ENCODE measurements around the gene C2orf92. TPM values are rescaled to one million over a fixed set of nuclear protein-coding genes. Genes with fewer than 3 reads are reported as not detected.
A peak's percentile ranks its signal among the peaks of the same experiment; 100 is the strongest.

C2orf92 gene
- total and polyA plus RNA-seq, 4 donors: 9.2 to 23.2 (median 13.7) TPM

DNA sequence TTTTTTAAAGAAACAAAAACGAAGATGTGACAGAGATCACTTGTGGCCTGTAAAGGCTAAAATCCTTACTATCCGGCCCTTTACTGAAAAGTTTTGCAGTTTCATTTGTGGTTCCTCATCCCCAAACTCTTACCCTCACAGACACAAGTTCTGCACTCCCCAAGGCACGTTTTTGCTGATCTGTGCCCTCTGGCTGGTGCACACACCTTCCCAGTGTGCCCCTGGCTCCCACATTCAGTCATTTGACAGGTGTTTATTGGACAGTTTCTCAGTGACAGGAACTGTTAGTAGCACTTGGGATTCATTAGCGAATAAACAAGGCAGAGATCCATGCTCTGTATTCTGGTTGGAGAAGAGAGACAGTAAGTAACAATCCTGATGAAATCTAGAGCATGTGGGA, 66.7 kb downstream of the C2orf92 start:
- Histone ChIP-seq H3K4me1 (ENCODE audit: control insufficient read depth, insufficient read depth, low read length) (no peaks in the 10 kb centered on the region), H3K4me3 (ENCODE audit: low read depth, low read length) (no peak overlapping the region), H3K36me3 (ENCODE audit: control insufficient read depth, insufficient read depth, low read length) (no peaks in the 10 kb centered on the region), H3K9me3 (ENCODE audit: control insufficient read depth, insufficient read depth, low read length) (no peaks in the 10 kb centered on the region), H3K27ac (ENCODE audit: low read depth, low read length) (no peak overlapping the region), H3K27me3 (ENCODE audit: control insufficient read depth, insufficient read depth, low read length) (no peaks in the 10 kb centered on the region)
- no peak for DNase-seq (ENCODE audit: low read depth in 4 of 6, low spot score in 6 of 6)
- WGBS (ENCODE audit: insufficient coverage): 85% methylated on average over 3 of the region's 4 CpGs

DNA sequence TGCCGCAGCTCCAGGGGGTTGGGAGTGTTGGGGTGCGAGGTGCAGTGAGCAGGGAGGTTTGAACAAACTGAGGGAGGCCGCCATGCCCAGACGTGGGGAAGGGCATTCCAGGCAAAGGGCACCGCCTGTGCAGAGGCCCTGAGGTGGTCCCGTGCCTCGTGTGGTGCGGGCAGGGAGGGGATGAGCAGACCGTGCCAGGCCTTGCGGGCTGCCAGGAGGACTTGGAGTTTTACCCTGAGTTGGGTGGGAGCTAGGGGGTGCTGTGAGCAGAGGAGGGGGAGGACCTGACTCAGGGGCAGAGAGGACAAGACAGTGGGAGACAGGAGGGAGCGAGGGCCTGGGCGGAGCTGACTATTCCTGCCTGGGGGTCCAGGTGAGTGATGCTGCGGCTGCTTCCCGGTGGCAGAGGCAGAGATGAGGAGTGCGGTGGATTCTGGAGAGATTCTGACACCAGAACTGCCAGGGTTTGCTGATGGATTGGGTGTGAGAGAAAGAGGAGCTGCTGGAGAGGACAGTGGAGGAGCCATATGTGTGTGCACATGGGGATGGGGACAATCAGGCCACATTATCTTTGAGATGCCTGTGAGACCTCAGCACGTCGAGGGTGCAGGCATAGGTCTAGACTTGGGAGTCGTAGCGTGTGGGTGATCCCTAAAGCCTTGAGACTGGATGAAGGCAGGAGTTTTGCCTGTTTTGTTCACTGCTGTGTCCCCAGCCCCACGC, 67.3 kb downstream of the C2orf92 start:
- Histone ChIP-seq H3K36me3 (ENCODE audit: control insufficient read depth, insufficient read depth, low read length) (no peaks in the 10 kb centered on the region), H3K4me1 (ENCODE audit: control insufficient read depth, insufficient read depth, low read length) (no peaks in the 10 kb centered on the region), H3K9me3 (ENCODE audit: control insufficient read depth, insufficient read depth, low read length) (no peaks in the 10 kb centered on the region), H3K27ac (ENCODE audit: low read depth, low read length) (no peak overlapping the region), H3K27me3 (ENCODE audit: control insufficient read depth, insufficient read depth, low read length) (no peaks in the 10 kb centered on the region), H3K4me3 (ENCODE audit: low read depth, low read length) (no peak overlapping the region)
- no peak for DNase-seq (ENCODE audit: low read depth in 4 of 6, low spot score in 6 of 6)
- WGBS (ENCODE audit: insufficient coverage): 84% methylated on average over 19 of the region's 20 CpGs

DNA sequence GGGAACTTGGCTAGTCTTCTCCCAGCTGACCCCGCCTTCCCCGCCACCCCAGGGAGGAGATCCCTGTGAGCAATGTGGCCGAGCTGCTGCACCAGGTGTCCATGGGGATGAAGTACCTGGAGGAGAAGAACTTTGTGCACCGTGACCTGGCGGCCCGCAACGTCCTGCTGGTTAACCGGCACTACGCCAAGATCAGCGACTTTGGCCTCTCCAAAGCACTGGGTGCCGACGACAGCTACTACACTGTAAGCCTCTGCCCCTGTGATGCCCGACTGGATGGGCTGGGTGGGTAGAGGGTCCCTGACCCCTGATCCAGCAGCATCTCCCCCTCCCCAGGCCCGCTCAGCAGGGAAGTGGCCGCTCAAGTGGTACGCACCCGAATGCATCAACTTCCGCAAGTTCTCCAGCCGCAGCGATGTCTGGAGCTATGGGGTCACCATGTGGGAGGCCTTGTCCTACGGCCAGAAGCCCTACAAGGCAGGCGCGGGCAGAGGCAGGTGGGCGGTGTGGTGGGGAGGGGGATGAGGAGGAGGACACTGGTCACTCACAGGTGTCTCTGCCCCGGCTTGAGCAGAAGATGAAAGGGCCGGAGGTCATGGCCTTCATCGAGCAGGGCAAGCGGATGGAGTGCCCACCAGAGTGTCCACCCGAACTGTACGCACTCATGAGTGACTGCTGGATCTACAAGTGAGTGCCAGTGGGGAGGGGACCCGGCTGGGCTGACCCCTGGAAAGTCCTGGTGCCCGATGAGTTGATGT, 68.1 kb downstream of the C2orf92 start:
- Histone ChIP-seq H3K9me3 (ENCODE audit: control insufficient read depth, insufficient read depth, low read length) (no peaks in the 10 kb centered on the region), H3K27me3 (ENCODE audit: control insufficient read depth, insufficient read depth, low read length) (no peaks in the 10 kb centered on the region), H3K4me1 (ENCODE audit: control insufficient read depth, insufficient read depth, low read length) (no peaks in the 10 kb centered on the region), H3K27ac (ENCODE audit: low read depth, low read length) (no peak overlapping the region), H3K4me3 (ENCODE audit: low read depth, low read length) (no peak overlapping the region), H3K36me3 (ENCODE audit: control insufficient read depth, insufficient read depth, low read length) (no peaks in the 10 kb centered on the region)
- no peak for DNase-seq (ENCODE audit: low read depth in 4 of 6, low spot score in 6 of 6)
- 90% methylated on average over 27 of the region's 32 CpGs for WGBS (ENCODE audit: insufficient coverage)

DNA sequence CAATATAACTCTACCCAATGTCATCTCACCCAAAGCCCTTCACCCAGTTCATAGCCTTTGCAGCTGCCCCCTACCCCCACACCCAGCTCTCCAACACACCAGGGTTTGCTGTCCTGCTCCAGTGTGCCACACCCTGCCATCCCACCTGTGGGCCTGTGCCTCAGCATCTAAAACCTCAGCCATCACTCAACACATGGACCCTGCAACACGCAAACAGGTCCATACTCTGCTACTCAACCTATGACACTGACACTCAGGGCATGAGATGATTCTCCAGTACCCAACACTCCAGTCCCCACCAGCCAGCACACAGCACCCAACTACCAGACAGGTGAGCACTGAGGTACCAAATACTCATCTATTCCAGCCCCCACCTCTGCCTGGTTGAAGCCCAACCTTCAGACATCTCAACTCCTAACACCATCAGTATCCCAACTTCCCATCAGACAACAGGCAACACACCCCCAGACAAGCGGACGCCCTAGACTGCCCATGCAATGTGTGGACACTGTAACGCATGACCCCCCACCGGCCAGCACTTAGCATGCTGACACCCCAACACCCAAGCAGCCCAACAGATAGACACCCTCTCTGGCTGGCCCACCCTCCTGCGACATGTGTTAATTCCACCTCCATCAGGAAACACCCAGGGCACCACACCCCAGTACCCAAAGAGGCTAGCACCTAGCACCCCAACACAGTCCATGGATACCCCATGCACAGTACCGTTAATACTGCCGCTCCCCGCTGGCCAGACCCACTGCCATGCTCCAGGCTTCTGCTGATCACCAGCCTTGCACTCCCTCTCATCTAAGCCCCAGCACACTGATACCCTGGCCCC, 68.9 kb downstream of the C2orf92 start:
- Histone ChIP-seq H3K36me3 (ENCODE audit: control insufficient read depth, insufficient read depth, low read length) (no peaks in the 10 kb centered on the region), H3K27me3 (ENCODE audit: control insufficient read depth, insufficient read depth, low read length) (no peaks in the 10 kb centered on the region), H3K4me3 (ENCODE audit: low read depth, low read length) (no peak overlapping the region), H3K4me1 (ENCODE audit: control insufficient read depth, insufficient read depth, low read length) (no peaks in the 10 kb centered on the region), H3K27ac (ENCODE audit: low read depth, low read length) (no peak overlapping the region), H3K9me3 (ENCODE audit: control insufficient read depth, insufficient read depth, low read length) (no peaks in the 10 kb centered on the region)
- 95% methylated on average over 9 of the region's 9 CpGs for WGBS (ENCODE audit: insufficient coverage)
- no peak for DNase-seq (ENCODE audit: low read depth in 4 of 6, low spot score in 6 of 6)

DNA sequence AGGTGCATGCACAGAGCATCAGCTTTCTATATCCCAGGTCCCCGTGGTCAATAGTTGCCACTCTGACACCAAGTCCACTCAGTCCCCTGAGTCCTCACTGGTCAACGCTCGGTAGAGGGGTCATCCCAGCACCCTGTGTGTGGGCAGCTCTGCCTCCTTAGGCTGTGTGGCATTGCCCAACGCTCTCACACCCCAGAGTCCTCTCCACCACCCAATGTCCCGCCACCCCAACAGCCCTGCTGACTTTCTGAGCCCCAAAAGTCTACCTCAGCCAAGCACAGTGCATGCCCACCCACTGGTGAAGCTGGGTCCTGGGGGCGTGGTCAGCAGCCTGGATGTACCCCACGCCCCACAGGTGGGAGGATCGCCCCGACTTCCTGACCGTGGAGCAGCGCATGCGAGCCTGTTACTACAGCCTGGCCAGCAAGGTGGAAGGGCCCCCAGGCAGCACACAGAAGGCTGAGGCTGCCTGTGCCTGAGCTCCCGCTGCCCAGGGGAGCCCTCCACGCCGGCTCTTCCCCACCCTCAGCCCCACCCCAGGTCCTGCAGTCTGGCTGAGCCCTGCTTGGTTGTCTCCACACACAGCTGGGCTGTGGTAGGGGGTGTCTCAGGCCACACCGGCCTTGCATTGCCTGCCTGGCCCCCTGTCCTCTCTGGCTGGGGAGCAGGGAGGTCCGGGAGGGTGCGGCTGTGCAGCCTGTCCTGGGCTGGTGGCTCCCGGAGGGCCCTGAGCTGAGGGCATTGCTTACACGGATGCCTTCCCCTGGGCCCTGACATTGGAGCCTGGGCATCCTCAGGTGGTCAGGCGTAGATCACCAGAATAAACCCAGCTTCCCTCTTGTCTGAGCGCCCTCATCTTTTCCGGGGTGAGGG, 69.7 kb downstream of the C2orf92 start:
- Histone ChIP-seq H3K27me3 (ENCODE audit: control insufficient read depth, insufficient read depth, low read length) (no peaks in the 10 kb centered on the region), H3K4me3 (ENCODE audit: low read depth, low read length) (no peak overlapping the region), H3K4me1 (ENCODE audit: control insufficient read depth, insufficient read depth, low read length) (no peaks in the 10 kb centered on the region), H3K9me3 (ENCODE audit: control insufficient read depth, insufficient read depth, low read length) (no peaks in the 10 kb centered on the region), H3K27ac (ENCODE audit: low read depth, low read length) (no peak overlapping the region), H3K36me3 (ENCODE audit: control insufficient read depth, insufficient read depth, low read length) (peaks cover 4% of the 10 kb centered on the region)
- DNase-seq (ENCODE audit: low read depth in 4 of 6, low spot score in 6 of 6): no peak
- WGBS (ENCODE audit: insufficient coverage): 91% methylated on average over 21 of the region's 23 CpGs

DNA sequence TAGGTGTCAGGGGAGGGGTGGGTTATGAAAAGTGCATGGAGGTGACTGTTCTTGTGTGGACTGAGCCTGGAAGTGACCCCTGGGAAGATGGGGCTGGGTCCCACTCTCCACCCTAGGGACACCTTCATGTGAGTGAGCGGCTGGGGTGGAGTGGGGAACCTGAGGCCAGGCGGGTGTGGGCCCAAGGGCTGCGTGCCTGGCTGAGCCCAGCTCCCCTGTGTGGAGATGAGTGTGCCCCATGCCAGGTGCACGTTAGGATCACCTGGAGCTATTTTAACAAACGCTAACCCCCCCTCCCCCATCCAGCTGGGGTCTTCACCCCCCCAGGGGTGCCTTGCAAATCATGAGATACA, 70.4 kb downstream of the C2orf92 start:
- Histone ChIP-seq H3K4me3 (ENCODE audit: low read depth, low read length) (no peak overlapping the region), H3K27ac (ENCODE audit: low read depth, low read length) (no peak overlapping the region), H3K9me3 (ENCODE audit: control insufficient read depth, insufficient read depth, low read length) (no peaks in the 10 kb centered on the region), H3K36me3 (ENCODE audit: control insufficient read depth, insufficient read depth, low read length) (peaks cover 4% of the 10 kb centered on the region), H3K27me3 (ENCODE audit: control insufficient read depth, insufficient read depth, low read length) (no peaks in the 10 kb centered on the region), H3K4me1 (ENCODE audit: control insufficient read depth, insufficient read depth, low read length) (no peaks in the 10 kb centered on the region)
- no CpG with 5 or more reads among the region's 5 CpGs for WGBS (ENCODE audit: insufficient coverage)
- DNase-seq (ENCODE audit: low read depth in 4 of 6, low spot score in 6 of 6): no peak

DNA sequence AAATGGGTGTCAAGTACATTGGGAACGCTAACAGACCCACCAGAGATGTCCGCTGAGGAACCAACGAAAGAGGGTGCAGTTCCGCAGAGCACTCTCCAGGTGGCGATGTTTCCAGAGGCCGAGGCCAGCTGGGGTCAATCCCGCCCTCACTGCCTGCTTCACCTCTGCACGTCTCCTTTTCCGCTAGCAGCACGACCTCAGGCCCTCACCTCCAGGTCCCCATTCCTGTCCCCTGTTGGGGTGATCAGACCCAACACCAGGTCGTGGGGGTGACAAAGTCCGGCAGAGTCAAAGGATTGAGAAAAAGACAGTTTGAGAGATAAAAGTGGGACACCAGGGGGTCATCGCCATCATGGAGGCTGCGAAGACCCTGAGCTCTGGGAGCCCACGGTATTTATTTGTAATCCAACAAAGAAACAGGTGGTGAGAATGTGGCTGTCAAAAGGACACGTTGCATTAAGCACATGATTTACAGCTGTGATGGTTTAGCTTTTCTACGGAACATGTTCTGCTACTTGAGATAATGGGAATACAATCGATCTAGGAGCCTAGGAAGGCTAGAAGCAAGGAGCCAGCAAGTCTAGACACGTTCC, 71.2 kb downstream of the C2orf92 start:
- peak in 1 of 6 donors; percentile 48 for DNase-seq (ENCODE audit: low read depth in 4 of 6, low spot score in 6 of 6)
- no peaks in the 10 kb centered on the region for H3K9me3 ChIP-seq (ENCODE audit: control insufficient read depth, insufficient read depth, low read length)
- no peaks in the 10 kb centered on the region for H3K27me3 ChIP-seq (ENCODE audit: control insufficient read depth, insufficient read depth, low read length)
- H3K27ac ChIP-seq (ENCODE audit: low read depth, low read length): no peak overlapping the region
- WGBS (ENCODE audit: insufficient coverage): 36% methylated on average over 16 of the region's 19 CpGs
- no peak overlapping the region for H3K4me3 ChIP-seq (ENCODE audit: low read depth, low read length)
- H3K4me1 ChIP-seq (ENCODE audit: control insufficient read depth, insufficient read depth, low read length): no peaks in the 10 kb centered on the region
- H3K36me3 ChIP-seq (ENCODE audit: control insufficient read depth, insufficient read depth, low read length): peaks cover 4% of the 10 kb centered on the region

DNA sequence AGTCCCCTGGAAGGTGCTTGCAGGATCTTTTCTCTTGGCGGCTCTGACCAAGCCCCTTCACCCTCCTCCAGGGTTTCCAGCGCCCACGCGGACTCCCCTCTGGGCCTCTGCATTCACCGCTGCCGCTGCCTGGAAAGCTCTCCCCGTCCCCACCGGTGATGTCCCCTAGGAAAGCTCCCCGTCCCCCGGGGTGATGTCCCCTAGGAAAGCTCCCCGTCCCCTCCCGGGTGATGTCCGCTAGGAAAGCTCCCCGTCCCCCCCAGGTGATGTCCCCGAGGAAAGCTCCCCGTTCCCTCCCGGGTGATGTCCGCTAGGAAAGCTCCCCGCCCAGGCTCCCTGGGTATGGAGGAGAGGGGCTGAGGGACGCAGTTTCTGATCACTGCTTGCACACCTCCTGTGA, 71.7 kb downstream of the C2orf92 start:
- H3K27me3 ChIP-seq (ENCODE audit: control insufficient read depth, insufficient read depth, low read length): no peaks in the 10 kb centered on the region
- H3K4me1 ChIP-seq (ENCODE audit: control insufficient read depth, insufficient read depth, low read length): no peaks in the 10 kb centered on the region
- H3K9me3 ChIP-seq (ENCODE audit: control insufficient read depth, insufficient read depth, low read length): no peaks in the 10 kb centered on the region
- H3K4me3 ChIP-seq (ENCODE audit: low read depth, low read length): no peak overlapping the region
- peaks cover 4% of the 10 kb centered on the region for H3K36me3 ChIP-seq (ENCODE audit: control insufficient read depth, insufficient read depth, low read length)
- DNase-seq (ENCODE audit: low read depth in 4 of 6, low spot score in 6 of 6): no peak
- WGBS (ENCODE audit: insufficient coverage): 96% methylated on average over 13 of the region's 20 CpGs
- H3K27ac ChIP-seq (ENCODE audit: low read depth, low read length): no peak overlapping the region

DNA sequence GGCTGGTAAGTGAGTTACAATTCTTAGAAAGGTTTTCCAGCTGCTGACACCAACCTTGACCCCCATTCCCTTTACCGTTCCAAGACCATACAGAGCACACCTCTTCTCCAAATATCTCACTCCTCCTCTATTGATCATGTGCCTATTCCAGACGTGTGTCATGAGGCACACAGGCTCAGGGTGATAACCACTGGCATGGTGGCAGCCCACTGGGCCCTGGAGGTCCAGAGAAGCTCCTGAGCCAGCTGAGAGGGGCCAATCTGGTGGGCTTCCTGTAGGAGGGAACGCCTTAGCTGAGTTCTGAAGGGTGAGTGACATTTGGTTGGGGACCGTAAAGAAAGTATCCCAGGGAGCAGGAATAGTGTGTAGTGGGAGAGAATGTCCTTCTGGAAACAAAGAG, 72.2 kb downstream of the C2orf92 start:
- H3K4me1 ChIP-seq (ENCODE audit: control insufficient read depth, insufficient read depth, low read length): no peaks in the 10 kb centered on the region
- H3K27me3 ChIP-seq (ENCODE audit: control insufficient read depth, insufficient read depth, low read length): no peaks in the 10 kb centered on the region
- no peaks in the 10 kb centered on the region for H3K9me3 ChIP-seq (ENCODE audit: control insufficient read depth, insufficient read depth, low read length)
- no peak for DNase-seq (ENCODE audit: low read depth in 4 of 6, low spot score in 6 of 6)
- no peak overlapping the region for H3K4me3 ChIP-seq (ENCODE audit: low read depth, low read length)
- WGBS (ENCODE audit: insufficient coverage): 80% methylated on average over 3 of the region's 4 CpGs
- no peak overlapping the region for H3K27ac ChIP-seq (ENCODE audit: low read depth, low read length)
- H3K36me3 ChIP-seq (ENCODE audit: control insufficient read depth, insufficient read depth, low read length): peaks cover 4% of the 10 kb centered on the region
